HCT116 (cell line): ENCODE measurements around the gene KLF14.

ENCODE experiments used
- CTCF ChIP-seq, 3 experiments: fragments of 200-600 bp in 1 of 3; sonication (generic) in 1 of 3; IDR thresholded peaks in 2 of 3; conservative IDR thresholded peaks in 1 of 3; 2 replicates each; pipeline ENCODE4 v1.5.1; 2012 to 2017; ENCODE audit warnings: low read depth in 2 of 3, low read length in 2 of 3, antibody characterized with exemption in 1 of 3, borderline replicate concordance in 1 of 3, control low read depth in 1 of 3, mild to moderate bottlenecking in 1 of 3, mixed read lengths in 1 of 3, mixed run types in 1 of 3, moderate library complexity in 1 of 3; ENCODE audit not compliant: insufficient read depth in 1 of 3
- EZH2 ChIP-seq: fragments of 200-600 bp; sonication (generic); IDR thresholded peaks from 2 replicates; pipeline ENCODE4 v1.6.1; 2017; ENCODE audit warnings: antibody characterized with exemption, mixed run types

- TF ChIP-seq CTCF (IDR thresholded peaks at IDR 0.05 in 2 of 3, conservative IDR thresholded peaks at IDR 0.05 in 1 of 3; ENCODE audit: borderline replicate concordance in 1 of 3, insufficient read depth in 1 of 3, low read depth in 2 of 3, low read length in 2 of 3) (no peak), EZH2 (no peak)
Measured at GRCh38 chr7:130768854-130769253, 34.8 kb upstream of the KLF14 start.
